Spleen (tissue), 7 donors: Measurements from ENCODE around the gene OBSCN.

Source experiments
- CTCF ChIP-seq, 11 experiments: fragments of 200-600 bp in 7 of 11; fragments of 450-650 bp in 4 of 11; sonication (generic) in 4 of 11; IDR thresholded peaks in 8 of 11; conservative IDR thresholded peaks in 3 of 11; 1 replicate in 7 of 11; 2 replicates in 4 of 11; pipeline versions ENCODE4 v1.4.0 to v1.8.0; 2016 to 2021; ENCODE audit warnings: antibody characterized with exemption in 11 of 11, inconsistent platforms in 4 of 11, mild to moderate bottlenecking in 1 of 11
- POLR2AphosphoS5 ChIP-seq, 3 donors: sonication (generic); formaldehyde crosslinking; IDR thresholded peaks; one replicate each; pipeline ENCODE4 v1.5.1; 2017; ENCODE audit warnings: antibody characterized with exemption in 3 of 3
- donor health status: DM: no; HTN: no; CAD: no; lungs with moderate emphysema.
- donor health status: DM: no; HTN: no; CAD: no.
- donor health status: DM: no; HTN: no; CAD: no.

- TF ChIP-seq POLR2AphosphoS5 (IDR thresholded peaks at IDR 0.05), result no peak
- TF ChIP-seq CTCF (IDR thresholded peaks at IDR 0.05 in 8 of 11, conservative IDR thresholded peaks at IDR 0.05 in 3 of 11), result no peak
Measured at GRCh38 chr1:228271701-228272251, 63.9 kb downstream of the OBSCN start.
